Activated gamma-delta T cell (primary cell): ENCODE data around the gene SPATA31E1.
"Not testable (repeated sequence)": the region's sequence is repeated elsewhere in the genome, so short reads cannot be mapped to it uniquely, and the experiment has no call there.

ENCODE experiments used
- DNase-seq: peaks from one replicate; lab custom pipeline; 2025; lab: John Stamatoyannopoulos, UW
- total RNA-seq, 2 donors: gene quantifications; one replicate each; lab custom pipeline; 2026; lab: John Stamatoyannopoulos, UW

Gene SPATA31E1
- total RNA-seq = 0 reads per million in 2 donors

- no peak for DNase-seq
These were observed at the start of gene SPATA31E1 for GRCh38 chr9:87882627-87883026. TSS of gene SPATA31E1 (plus strand) at chr9:87882877. CDS start at chr9:87882892, 15 bp downstream.

GRCh38 chr9:87834357-87834756 is 48.3 kb upstream of the SPATA31E1 start:
- DNase-seq = no peak

- no peak for DNase-seq
These were observed 46.1 kb upstream of the SPATA31E1 start for GRCh38 chr9:87836536-87836935.

GRCh38 chr9:87836951-87837705 is 45.5 kb upstream of the SPATA31E1 start:
- DNase-seq = no peak

GRCh38 chr9:87840134-87840533 is 42.5 kb upstream of the SPATA31E1 start:
- DNase-seq = no peak

GRCh38 chr9:87842878-87843585 is 39.6 kb upstream of the SPATA31E1 start:
- DNase-seq = no peak

- DNase-seq = no peak
These were observed 38.2 kb upstream of the SPATA31E1 start for GRCh38 chr9:87844506-87844905.

GRCh38 chr9:87847817-87848216 is 34.9 kb upstream of the SPATA31E1 start:
- DNase-seq = not testable (repeated sequence)

- no peak for DNase-seq
These were observed 33.4 kb upstream of the SPATA31E1 start for GRCh38 chr9:87849144-87849758.

GRCh38 chr9:87850391-87850790 is 32.3 kb upstream of the SPATA31E1 start:
- DNase-seq = no peak

GRCh38 chr9:87851186-87851585 is 31.5 kb upstream of the SPATA31E1 start:
- DNase-seq = not testable (repeated sequence)

- no peak for DNase-seq
These were observed 29.4 kb upstream of the SPATA31E1 start for GRCh38 chr9:87853302-87853701.

- DNase-seq = no peak
These were observed 28.6 kb upstream of the SPATA31E1 start for GRCh38 chr9:87853876-87854579.

- no peak for DNase-seq
These were observed 28.1 kb upstream of the SPATA31E1 start for GRCh38 chr9:87854580-87854955.

GRCh38 chr9:87855061-87855460 is 27.6 kb upstream of the SPATA31E1 start:
- DNase-seq = no peak

- DNase-seq = no peak
These were observed 25.3 kb upstream of the SPATA31E1 start for GRCh38 chr9:87857141-87857947.

- DNase-seq = no peak
These were observed 24.7 kb upstream of the SPATA31E1 start for GRCh38 chr9:87857948-87858335.

GRCh38 chr9:87859137-87859536 is 23.5 kb upstream of the SPATA31E1 start:
- DNase-seq = no peak

GRCh38 chr9:87859786-87860185 is 22.9 kb upstream of the SPATA31E1 start:
- no peak for DNase-seq

- DNase-seq = no peak
These were observed 21.3 kb upstream of the SPATA31E1 start for GRCh38 chr9:87861332-87861731.

GRCh38 chr9:87862536-87863268 is 20.0 kb upstream of the SPATA31E1 start:
- no peak for DNase-seq
